Peyer's patch (tissue), 4 donors: ENCODE measurements around the gene ANKRD9. TPM values are rescaled to one million over a fixed set of nuclear protein-coding genes. Genes with fewer than 3 reads are reported as not detected.

Experiments used
- DNase-seq, 3 donors: peaks; one replicate each; pipeline ENCODE4 v3.0.0-alpha.2; 2017 to 2019
- H3K27ac ChIP-seq, 4 donors: fragments of 200-600 bp; sonication (generic); one replicate each; pipeline ENCODE4 v1.5.1; 2016 to 2019
- H3K27me3 ChIP-seq, 2 donors: fragments of 200-600 bp; sonication (generic); one replicate each; pipeline ENCODE4 v1.5.1; 2019
- H3K36me3 ChIP-seq, 3 donors: fragments of 200-600 bp; sonication (generic); one replicate each; pipeline ENCODE4 v1.5.1; 2016 to 2019
- H3K4me1 ChIP-seq, 4 donors: fragments of 200-600 bp; sonication (generic); one replicate each; pipeline ENCODE4 v1.5.1; 2016 to 2019
- H3K4me3 ChIP-seq, 4 donors: fragments of 200-600 bp; sonication (generic); 1 replicate in 3 of 4; 2 replicates in 1 of 4; pipeline ENCODE4 v1.5.1; 2016 to 2019; ENCODE audit warnings: mild to moderate bottlenecking in 1 of 4
- H3K9me3 ChIP-seq, 4 donors: fragments of 200-600 bp; sonication (generic); one replicate each; pipeline ENCODE4 v1.5.1; 2016 to 2019; ENCODE audit warnings: mild to moderate bottlenecking in 1 of 4
- POLR2A ChIP-seq, 2 donors: fragments of 450-650 bp; IDR thresholded peaks; one replicate each; pipeline ENCODE4 v1.5.1; 2017; ENCODE audit warnings: antibody characterized with exemption in 2 of 2, mild to moderate bottlenecking in 2 of 2, moderate library complexity in 2 of 2
- total RNA-seq, 4 donors: library from RNA; depleted of rRNA; stranded (reverse); fragments of >200 nt; gene quantifications; one replicate each; pipeline ENCODE4 v1.1.0, GENCODE V29; 2016
- TF ChIP-seq, protein P1 (sequence below), 6 experiments: fragments of 450-650 bp in 4 of 6; fragments of 200-600 bp in 2 of 6; sonication (generic) in 1 of 6; IDR thresholded peaks; one replicate each; pipeline ENCODE4 v1.5.1; 2017 to 2019; ENCODE audit warnings: antibody characterized with exemption in 6 of 6, mild to moderate bottlenecking in 3 of 6, moderate library complexity in 1 of 6

The ANKRD9 gene
- total RNA-seq, 4 donors from 2014 or later, result 52.8 to 450 (median 392) TPM

DNA sequence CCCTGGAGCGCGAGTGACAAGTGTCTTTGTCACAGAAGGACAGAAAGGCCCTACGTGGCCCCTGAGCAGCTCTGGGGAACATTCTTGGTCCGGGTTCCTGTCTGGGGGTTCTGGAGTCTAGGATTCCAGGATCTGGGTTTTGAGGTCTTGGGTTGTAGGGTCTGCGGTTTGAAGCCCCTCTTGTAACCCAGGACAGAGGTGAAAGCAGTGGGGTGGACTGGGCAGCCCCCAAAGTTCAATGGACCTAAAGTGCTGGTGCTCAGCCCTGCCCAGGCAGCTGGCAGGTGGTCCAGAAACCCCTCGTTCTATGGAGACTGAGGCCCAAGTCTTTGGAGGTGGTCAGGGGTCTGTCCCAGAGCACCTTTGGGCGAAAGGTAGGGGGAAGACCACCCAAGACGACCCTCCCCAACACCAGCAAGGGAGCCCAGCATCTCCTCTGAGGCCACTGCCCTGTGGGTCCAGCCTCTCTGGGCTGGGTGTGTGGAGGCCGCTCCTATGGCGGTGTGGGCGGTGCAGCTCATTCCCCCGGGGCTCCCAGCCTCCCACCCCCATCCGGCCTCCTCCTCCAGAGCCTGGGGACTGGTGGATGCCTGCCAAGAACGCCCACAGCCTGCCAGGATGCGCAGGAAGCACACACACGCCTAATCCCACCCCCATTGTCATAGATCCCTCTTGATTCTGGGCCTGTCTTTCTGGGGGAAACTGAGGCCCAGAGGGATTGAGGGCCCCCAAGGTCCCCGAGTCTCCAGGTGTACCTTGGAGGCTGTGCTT lies 30.2 kb upstream of the ANKRD9 start:
- H3K9me3 ChIP-seq, result no peaks in the 10 kb centered on the region
- peaks cover 0 to 23% (median 2%) of the 10 kb centered on the region in 4 donors for H3K4me1 ChIP-seq
- DNase-seq, result no peak
- H3K27me3 ChIP-seq, result no peaks in the 10 kb centered on the region
- no peak overlapping the region for H3K4me3 ChIP-seq
- H3K36me3 ChIP-seq, result no peaks in the 10 kb centered on the region
- no peak overlapping the region for H3K27ac ChIP-seq
- TF ChIP-seq, protein P1, sequence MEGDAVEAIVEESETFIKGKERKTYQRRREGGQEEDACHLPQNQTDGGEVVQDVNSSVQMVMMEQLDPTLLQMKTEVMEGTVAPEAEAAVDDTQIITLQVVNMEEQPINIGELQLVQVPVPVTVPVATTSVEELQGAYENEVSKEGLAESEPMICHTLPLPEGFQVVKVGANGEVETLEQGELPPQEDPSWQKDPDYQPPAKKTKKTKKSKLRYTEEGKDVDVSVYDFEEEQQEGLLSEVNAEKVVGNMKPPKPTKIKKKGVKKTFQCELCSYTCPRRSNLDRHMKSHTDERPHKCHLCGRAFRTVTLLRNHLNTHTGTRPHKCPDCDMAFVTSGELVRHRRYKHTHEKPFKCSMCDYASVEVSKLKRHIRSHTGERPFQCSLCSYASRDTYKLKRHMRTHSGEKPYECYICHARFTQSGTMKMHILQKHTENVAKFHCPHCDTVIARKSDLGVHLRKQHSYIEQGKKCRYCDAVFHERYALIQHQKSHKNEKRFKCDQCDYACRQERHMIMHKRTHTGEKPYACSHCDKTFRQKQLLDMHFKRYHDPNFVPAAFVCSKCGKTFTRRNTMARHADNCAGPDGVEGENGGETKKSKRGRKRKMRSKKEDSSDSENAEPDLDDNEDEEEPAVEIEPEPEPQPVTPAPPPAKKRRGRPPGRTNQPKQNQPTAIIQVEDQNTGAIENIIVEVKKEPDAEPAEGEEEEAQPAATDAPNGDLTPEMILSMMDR (IDR thresholded peaks at IDR 0.05), result no peak
- TF ChIP-seq POLR2A (IDR thresholded peaks at IDR 0.05), result no peak

DNA sequence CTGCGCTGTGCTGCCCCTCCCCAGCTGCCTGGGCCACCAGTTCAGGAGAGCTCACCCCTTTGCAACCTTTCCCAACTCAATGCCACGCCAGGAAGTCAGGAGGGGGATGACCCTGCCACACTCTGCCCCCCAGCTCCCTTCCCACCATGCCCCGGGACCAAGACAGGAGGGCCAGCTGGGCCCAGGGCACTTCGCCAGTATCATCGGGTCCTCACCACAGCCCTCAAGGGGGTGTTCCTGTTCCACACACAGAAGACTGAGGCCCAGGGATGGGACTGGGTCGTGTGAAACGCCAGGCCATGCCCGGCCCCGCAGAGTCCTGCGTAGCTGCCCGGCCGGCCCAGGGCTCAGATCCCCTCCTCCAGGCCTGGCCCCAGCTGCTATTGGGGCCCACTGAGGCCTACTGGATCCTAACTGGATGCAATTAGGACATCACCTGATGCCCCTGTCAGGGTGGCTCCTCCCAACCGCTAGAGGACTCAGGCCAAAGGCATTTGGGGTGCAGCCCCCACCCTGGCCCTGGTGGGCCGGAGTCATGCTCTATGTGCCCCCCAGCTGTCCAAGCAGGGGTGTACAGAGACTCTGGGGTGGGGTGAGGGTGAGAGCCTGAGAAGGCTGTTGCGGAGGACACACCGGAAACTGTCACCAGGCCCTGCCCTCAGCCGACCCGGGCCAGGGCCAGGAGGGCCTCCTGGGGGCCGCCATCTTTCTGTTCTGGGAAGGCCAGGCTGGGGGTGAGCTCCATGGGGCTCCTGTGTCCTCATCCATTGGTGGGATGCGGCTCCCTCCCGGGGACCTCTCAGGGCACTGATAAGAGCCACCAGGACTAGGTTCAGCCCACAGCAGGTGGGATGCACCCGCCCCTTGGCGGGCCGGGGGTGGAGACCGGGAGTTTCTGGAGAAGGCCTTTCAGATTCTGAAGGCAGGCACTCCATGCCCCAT lies 29.3 kb upstream of the ANKRD9 start:
- no peaks in the 10 kb centered on the region for H3K27me3 ChIP-seq
- H3K4me3 ChIP-seq, result no peak overlapping the region
- H3K27ac ChIP-seq, result no peak overlapping the region
- H3K4me1 ChIP-seq, result peaks cover 0 to 15% (median 0%) of the 10 kb centered on the region in 4 donors
- TF ChIP-seq POLR2A (IDR thresholded peaks at IDR 0.05), result no peak
- TF ChIP-seq, protein P1 (IDR thresholded peaks at IDR 0.05), result no peak
- H3K9me3 ChIP-seq, result no peaks in the 10 kb centered on the region
- DNase-seq, result no peak
- no peaks in the 10 kb centered on the region for H3K36me3 ChIP-seq

DNA sequence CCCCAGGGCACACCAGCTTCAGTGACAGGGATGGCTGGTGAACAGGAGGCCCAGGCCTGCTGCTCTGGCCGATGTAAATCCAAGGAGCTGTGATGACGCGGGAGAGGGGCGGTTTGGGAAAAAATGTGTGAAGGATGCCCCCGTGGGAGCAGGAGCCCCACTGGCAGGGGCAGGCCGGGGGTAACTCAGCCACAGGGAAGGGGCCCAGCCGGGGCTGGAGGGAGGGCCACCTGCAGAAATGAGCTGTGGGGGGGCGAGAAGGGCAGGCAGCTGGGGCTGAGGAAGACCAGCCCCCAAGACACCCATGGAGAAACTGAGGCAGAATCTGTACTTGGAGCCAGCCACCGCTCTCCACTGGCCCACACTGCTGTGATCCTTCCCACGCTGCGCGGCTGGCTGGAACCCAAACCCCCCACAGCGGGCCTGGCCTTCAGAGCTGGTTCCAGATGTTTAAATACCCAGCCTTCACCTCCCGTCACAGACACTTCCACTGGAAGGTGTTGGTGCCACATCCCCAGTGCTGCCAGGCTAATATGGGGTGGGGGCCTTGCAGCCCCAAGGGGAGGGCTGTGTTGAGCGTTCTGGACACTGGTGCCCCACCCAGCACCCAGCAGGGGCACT lies 28.5 kb upstream of the ANKRD9 start:
- no peaks in the 10 kb centered on the region for H3K9me3 ChIP-seq
- H3K27ac ChIP-seq, result no peak overlapping the region
- no peaks in the 10 kb centered on the region for H3K27me3 ChIP-seq
- H3K36me3 ChIP-seq, result no peaks in the 10 kb centered on the region
- peaks cover 0 to 15% (median 0%) of the 10 kb centered on the region in 4 donors for H3K4me1 ChIP-seq
- TF ChIP-seq POLR2A (IDR thresholded peaks at IDR 0.05), result no peak
- TF ChIP-seq, protein P1 (IDR thresholded peaks at IDR 0.05), result no peak
- no peak overlapping the region for H3K4me3 ChIP-seq
- DNase-seq, result no peak

DNA sequence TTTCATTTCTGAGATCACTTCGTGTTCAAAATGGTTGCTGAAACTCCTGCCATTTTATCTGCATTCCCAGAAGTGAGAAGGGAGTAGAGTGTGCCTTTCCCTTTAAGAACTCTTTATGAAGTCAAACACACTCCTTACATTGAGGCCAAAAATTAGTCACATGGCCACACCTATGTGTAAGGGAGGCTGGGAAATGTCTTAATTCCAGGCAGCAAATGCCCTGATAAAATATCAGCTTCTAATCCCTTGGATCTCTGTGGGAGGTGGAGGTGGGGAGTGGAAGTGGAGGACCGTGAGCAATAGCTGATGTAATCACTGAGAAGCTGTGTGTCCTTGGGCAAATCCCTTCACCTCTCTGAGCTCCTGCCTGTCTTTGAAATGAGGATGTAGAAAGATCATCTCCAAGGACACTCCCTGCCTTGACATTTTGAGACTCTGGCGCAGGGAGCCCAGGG lies 22.7 kb upstream of the ANKRD9 start:
- no peak for DNase-seq
- no peak for TF ChIP-seq POLR2A (IDR thresholded peaks at IDR 0.05)
- TF ChIP-seq, protein P1 (IDR thresholded peaks at IDR 0.05), result no peak
- no peak overlapping the region for H3K4me3 ChIP-seq

DNA sequence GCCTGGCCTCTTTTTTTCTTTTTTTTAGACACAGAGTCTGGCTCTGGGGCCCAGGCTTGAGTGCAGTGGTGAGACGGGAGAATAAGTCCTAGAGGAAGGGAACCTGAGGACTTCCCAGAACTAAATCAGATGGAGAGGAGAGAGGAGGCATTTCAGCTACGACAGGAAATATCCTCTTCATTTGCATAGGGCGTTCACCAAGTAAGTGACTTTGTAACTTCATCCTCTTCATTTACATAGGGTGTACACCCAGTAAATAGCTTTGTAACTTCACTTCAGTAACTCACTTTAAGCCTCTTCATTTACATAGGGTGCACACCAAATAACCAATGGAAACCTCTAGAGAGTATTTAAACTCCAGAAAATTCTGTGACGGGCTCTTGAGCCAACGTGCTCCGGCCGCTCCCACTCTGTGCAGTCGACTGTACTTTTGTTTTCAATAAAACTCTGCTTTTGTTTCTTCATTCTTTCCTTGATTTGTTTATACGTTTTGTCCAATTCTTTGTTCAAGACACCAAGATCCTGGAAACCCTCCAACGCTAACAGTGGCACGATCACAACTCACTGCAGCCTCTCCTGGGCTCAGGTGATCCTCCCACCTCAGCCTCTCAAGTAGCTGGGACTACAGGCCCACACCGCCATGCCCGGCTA lies 21.4 kb upstream of the ANKRD9 start:
- H3K27ac ChIP-seq, result peak overlapping the region; percentile 42 to 84 (median 52)
- H3K9me3 ChIP-seq, result no peaks in the 10 kb centered on the region
- peaks cover 0 to 24% (median 4%) of the 10 kb centered on the region in 4 donors for H3K4me1 ChIP-seq
- no peak for DNase-seq
- no peaks in the 10 kb centered on the region for H3K27me3 ChIP-seq
- no peak overlapping the region for H3K4me3 ChIP-seq
- TF ChIP-seq, protein P1 (IDR thresholded peaks at IDR 0.05), result no peak
- peak in 1 of 2 donors; percentile 45 for TF ChIP-seq POLR2A (IDR thresholded peaks at IDR 0.05)
- no peaks in the 10 kb centered on the region for H3K36me3 ChIP-seq

More for the DNA sequence above, 22.7 kb upstream of the ANKRD9 start:
- H3K9me3 ChIP-seq, result no peaks in the 10 kb centered on the region
- no peaks in the 10 kb centered on the region for H3K36me3 ChIP-seq
- peak overlapping the region in 1 of 4 donors; percentile 30 for H3K27ac ChIP-seq
- H3K4me1 ChIP-seq, result peaks cover 0 to 20% (median 3%) of the 10 kb centered on the region in 4 donors
- no peaks in the 10 kb centered on the region for H3K27me3 ChIP-seq
